Glutamatergic neuron (in vitro differentiated cells): ENCODE results near the gene SUCLG1. TPM values are rescaled to one million over a fixed set of nuclear protein-coding genes. Genes with fewer than 3 reads are reported as not detected.
A peak's percentile ranks its signal among the peaks of the same experiment; 100 is the strongest.

Experiments
- DNase-seq: peaks from one replicate; pipeline ENCODE4 v3.0.0; 2022
- H3K27ac Mint-ChIP-seq: one replicate; pipeline ENCODE4 v1.8.0; 2020; ENCODE audit warnings: mild to moderate bottlenecking, mixed read lengths, inconsistent platforms; ENCODE audit not compliant: unreplicated experiment
- H3K27me3 Mint-ChIP-seq: one replicate; pipeline ENCODE4 v1.8.0; 2020; ENCODE audit warnings: mild to moderate bottlenecking, moderate library complexity, mixed read lengths, inconsistent platforms; ENCODE audit not compliant: unreplicated experiment
- H3K36me3 Mint-ChIP-seq: one replicate; pipeline ENCODE4 v1.8.0; 2020; ENCODE audit warnings: mild to moderate bottlenecking, mixed read lengths, inconsistent platforms; ENCODE audit not compliant: unreplicated experiment
- H3K4me1 Mint-ChIP-seq: one replicate; pipeline ENCODE4 v1.8.0; 2020; ENCODE audit warnings: mild to moderate bottlenecking, low read depth, mixed read lengths, inconsistent platforms; ENCODE audit not compliant: unreplicated experiment
- H3K4me3 Mint-ChIP-seq: one replicate; pipeline ENCODE4 v1.8.0; 2020; ENCODE audit warnings: mild to moderate bottlenecking, mixed read lengths, inconsistent platforms; ENCODE audit not compliant: unreplicated experiment
- H3K9me3 Mint-ChIP-seq: one replicate; pipeline ENCODE4 v1.8.0; 2020; ENCODE audit warnings: mild to moderate bottlenecking, moderate library complexity, mixed read lengths, inconsistent platforms; ENCODE audit not compliant: unreplicated experiment
- total RNA-seq: library from RNA; stranded (reverse); fragmentation: NEBNext Ultra II Directional; extraction: Animal tissue kit (Norgen Biotek cat#: 25700); gene quantifications from one replicate; pipeline ENCODE4 v1.2.1, GENCODE V29; 2021; ENCODE audit not compliant: unreplicated experiment
- TF ChIP-seq, protein P1 (sequence below): fragments of 200-600 bp; sonication (generic); IDR thresholded peaks from one replicate; pipeline ENCODE4 v1.5.0; 2021; ENCODE audit not compliant: partially characterized antibody, unreplicated experiment

SUCLG1 gene
- total RNA-seq, 1 donor from 2014 or later, result 68.5 TPM

DNA sequence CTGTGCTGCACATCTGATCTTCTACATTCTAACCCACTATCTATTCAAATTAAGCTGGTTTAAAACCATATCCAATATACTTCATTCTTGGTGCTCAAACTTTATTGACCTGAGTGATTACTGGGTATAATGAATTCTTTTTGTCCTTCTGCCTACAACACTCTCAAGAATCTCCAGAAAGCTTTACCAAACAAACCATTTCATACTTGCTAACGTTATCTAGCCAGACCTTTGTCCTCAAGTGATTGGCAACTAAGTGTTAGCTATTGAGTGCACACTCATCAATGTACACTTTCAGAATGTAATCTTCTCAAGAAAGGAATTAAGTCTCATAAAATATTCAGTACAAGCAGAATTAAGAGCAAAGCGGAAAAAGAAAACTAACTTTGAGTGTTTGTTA, 1.4 kb downstream of the SUCLG1 start:
- H3K4me1 Mint-ChIP-seq, result peaks cover 4% of the 10 kb centered on the region
- no peak for DNase-seq
- no peaks in the 10 kb centered on the region for H3K36me3 Mint-ChIP-seq
- no peaks in the 10 kb centered on the region for H3K9me3 Mint-ChIP-seq
- TF ChIP-seq, protein P1, sequence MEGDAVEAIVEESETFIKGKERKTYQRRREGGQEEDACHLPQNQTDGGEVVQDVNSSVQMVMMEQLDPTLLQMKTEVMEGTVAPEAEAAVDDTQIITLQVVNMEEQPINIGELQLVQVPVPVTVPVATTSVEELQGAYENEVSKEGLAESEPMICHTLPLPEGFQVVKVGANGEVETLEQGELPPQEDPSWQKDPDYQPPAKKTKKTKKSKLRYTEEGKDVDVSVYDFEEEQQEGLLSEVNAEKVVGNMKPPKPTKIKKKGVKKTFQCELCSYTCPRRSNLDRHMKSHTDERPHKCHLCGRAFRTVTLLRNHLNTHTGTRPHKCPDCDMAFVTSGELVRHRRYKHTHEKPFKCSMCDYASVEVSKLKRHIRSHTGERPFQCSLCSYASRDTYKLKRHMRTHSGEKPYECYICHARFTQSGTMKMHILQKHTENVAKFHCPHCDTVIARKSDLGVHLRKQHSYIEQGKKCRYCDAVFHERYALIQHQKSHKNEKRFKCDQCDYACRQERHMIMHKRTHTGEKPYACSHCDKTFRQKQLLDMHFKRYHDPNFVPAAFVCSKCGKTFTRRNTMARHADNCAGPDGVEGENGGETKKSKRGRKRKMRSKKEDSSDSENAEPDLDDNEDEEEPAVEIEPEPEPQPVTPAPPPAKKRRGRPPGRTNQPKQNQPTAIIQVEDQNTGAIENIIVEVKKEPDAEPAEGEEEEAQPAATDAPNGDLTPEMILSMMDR, result no peak
- peak overlapping the region; percentile 40 for H3K27ac Mint-ChIP-seq
- peaks cover 1% of the 10 kb centered on the region for H3K27me3 Mint-ChIP-seq
- peak overlapping the region; percentile 95 for H3K4me3 Mint-ChIP-seq

DNA sequence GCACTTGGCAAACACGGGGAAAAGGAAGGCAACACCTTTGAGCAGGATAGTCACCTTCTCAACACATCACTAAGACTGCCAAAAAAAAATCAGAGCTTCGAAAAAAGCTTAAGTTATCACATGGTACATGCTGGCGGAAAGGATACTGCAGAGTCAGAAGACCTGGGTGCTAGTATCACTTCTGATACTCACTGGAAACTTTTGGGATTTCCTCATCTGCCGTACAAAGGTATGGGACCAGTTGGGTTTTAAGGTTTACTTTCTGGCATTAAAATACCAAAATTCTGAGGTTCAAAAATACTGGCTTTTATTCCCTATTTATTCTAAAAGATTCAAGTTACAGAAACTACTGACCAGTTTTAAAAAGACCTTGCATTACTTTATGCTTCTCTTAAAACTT, 2.9 kb downstream of the SUCLG1 start:
- TF ChIP-seq, protein P1, result no peak
- H3K27ac Mint-ChIP-seq, result no peak overlapping the region
- no peak for DNase-seq
- peaks cover 1% of the 10 kb centered on the region for H3K27me3 Mint-ChIP-seq
- no peak overlapping the region for H3K4me3 Mint-ChIP-seq
- H3K4me1 Mint-ChIP-seq, result peaks cover 12% of the 10 kb centered on the region
- H3K36me3 Mint-ChIP-seq, result no peaks in the 10 kb centered on the region
- no peaks in the 10 kb centered on the region for H3K9me3 Mint-ChIP-seq

DNA sequence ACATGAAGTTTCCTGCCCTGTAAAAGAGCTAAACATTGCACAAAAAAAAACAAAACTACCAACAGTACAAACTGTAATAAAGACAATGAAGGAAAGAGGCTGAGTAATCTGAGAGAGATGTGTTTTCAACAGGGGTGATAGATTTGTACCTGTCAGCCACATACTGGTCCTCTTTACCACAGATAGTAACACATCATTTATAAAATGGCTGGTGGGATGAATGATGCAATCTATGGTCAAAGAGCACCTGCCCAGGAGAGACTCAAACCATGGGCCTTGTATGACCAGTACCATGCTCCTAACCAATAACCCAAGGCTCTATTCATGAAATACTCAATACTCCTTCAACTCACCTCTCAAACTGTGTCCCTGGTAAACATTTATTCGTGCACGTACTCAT, 4.5 kb downstream of the SUCLG1 start:
- Mint-ChIP-seq H3K9me3 (no peaks in the 10 kb centered on the region), H3K4me3 (no peak overlapping the region), H3K36me3 (no peaks in the 10 kb centered on the region), H3K4me1 (peaks cover 18% of the 10 kb centered on the region), H3K27me3 (peaks cover 1% of the 10 kb centered on the region), H3K27ac (no peak overlapping the region)
- DNase-seq, result no peak
- TF ChIP-seq, protein P1, result no peak

DNA sequence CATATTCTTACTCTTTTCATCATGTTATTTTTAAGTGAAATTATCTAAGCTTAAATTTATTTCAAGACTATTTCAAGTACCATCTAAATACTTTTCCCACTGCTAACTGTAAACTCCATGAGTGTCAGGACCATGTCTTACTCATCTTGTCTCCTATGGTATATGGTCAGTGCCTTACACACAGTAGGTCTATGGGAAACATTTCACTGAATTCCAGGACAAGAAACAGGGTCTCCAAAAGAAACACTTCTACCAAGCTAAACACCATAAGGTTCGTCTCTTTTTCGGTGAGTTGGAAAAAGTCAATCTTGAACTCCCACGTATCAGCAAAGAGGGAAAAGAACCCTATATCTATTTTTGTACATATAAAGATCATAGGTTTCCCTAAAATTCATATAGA, 6.5 kb downstream of the SUCLG1 start:
- TF ChIP-seq, protein P1, result no peak
- H3K27me3 Mint-ChIP-seq, result no peaks in the 10 kb centered on the region
- no peak overlapping the region for H3K27ac Mint-ChIP-seq
- H3K9me3 Mint-ChIP-seq, result no peaks in the 10 kb centered on the region
- H3K36me3 Mint-ChIP-seq, result no peaks in the 10 kb centered on the region
- no peak for DNase-seq
- no peak overlapping the region for H3K4me3 Mint-ChIP-seq
- H3K4me1 Mint-ChIP-seq, result peaks cover 15% of the 10 kb centered on the region

DNA sequence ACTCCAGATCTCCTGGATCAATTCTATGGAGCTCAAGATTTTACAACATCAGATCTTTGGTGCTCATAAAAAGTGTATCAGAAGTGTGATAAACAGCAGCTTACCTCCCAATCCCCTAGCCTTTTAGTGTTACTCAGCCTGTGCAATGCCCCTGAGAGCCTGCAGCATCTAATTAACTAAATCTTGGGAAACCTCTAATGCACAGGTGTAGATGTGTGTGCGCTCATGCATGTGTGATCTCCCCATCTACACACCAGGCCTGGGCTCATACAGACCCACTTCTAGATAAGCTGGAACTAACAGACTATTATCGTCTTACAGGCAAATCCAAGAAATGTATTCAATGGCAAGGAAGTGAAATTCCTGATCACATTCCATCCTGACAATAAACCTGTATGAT, 7.5 kb downstream of the SUCLG1 start:
- H3K4me3 Mint-ChIP-seq, result peak overlapping the region; percentile 35
- H3K27me3 Mint-ChIP-seq, result no peaks in the 10 kb centered on the region
- H3K4me1 Mint-ChIP-seq, result peaks cover 14% of the 10 kb centered on the region
- H3K36me3 Mint-ChIP-seq, result no peaks in the 10 kb centered on the region
- DNase-seq, result no peak
- no peaks in the 10 kb centered on the region for H3K9me3 Mint-ChIP-seq
- TF ChIP-seq, protein P1, result no peak
- no peak overlapping the region for H3K27ac Mint-ChIP-seq
